ENCODE data around the gene AGMAT. TPM values are rescaled to one million over a fixed set of nuclear protein-coding genes. Genes with fewer than 3 reads are reported as not detected.

AGMAT gene
- total RNA-seq, 1 donor from 2014 or later = 0.31 TPM

GRCh38 chr1:15543589-15544568 lies 41.0 kb downstream of the AGMAT start:
- TF ChIP-seq, protein P1, sequence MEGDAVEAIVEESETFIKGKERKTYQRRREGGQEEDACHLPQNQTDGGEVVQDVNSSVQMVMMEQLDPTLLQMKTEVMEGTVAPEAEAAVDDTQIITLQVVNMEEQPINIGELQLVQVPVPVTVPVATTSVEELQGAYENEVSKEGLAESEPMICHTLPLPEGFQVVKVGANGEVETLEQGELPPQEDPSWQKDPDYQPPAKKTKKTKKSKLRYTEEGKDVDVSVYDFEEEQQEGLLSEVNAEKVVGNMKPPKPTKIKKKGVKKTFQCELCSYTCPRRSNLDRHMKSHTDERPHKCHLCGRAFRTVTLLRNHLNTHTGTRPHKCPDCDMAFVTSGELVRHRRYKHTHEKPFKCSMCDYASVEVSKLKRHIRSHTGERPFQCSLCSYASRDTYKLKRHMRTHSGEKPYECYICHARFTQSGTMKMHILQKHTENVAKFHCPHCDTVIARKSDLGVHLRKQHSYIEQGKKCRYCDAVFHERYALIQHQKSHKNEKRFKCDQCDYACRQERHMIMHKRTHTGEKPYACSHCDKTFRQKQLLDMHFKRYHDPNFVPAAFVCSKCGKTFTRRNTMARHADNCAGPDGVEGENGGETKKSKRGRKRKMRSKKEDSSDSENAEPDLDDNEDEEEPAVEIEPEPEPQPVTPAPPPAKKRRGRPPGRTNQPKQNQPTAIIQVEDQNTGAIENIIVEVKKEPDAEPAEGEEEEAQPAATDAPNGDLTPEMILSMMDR (IDR thresholded peaks at IDR 0.05; ENCODE audit: unreplicated experiment) = no peak
- no peak overlapping the region for H3K27ac Mint-ChIP-seq
- no peaks in the 10 kb centered on the region for H3K27me3 Mint-ChIP-seq (ENCODE audit: low read depth)

GRCh38 chr1:15543251-15543588 lies 41.6 kb downstream of the AGMAT start:
- H3K4me3 Mint-ChIP-seq = no peak overlapping the region
- no peaks in the 10 kb centered on the region for H3K9me3 Mint-ChIP-seq
- H3K4me1 Mint-ChIP-seq = peaks cover 6% of the 10 kb centered on the region
- H3K27me3 Mint-ChIP-seq (ENCODE audit: low read depth) = no peaks in the 10 kb centered on the region
- TF ChIP-seq, protein P1 (IDR thresholded peaks at IDR 0.05; ENCODE audit: unreplicated experiment) = no peak
- no peak overlapping the region for H3K27ac Mint-ChIP-seq
- no peak for DNase-seq (ENCODE audit: low spot score in 2 of 2, unreplicated experiment in 2 of 2)
- H3K36me3 Mint-ChIP-seq = peaks cover 31% of the 10 kb centered on the region

More at GRCh38 chr1:15543589-15544568, 41.0 kb downstream of the AGMAT start:
- no peaks in the 10 kb centered on the region for H3K9me3 Mint-ChIP-seq
- H3K4me1 Mint-ChIP-seq = peaks cover 5% of the 10 kb centered on the region
- DNase-seq (ENCODE audit: low spot score in 2 of 2, unreplicated experiment in 2 of 2) = no peak
- H3K4me3 Mint-ChIP-seq = no peak overlapping the region
- peaks cover 29% of the 10 kb centered on the region for H3K36me3 Mint-ChIP-seq

DNA sequence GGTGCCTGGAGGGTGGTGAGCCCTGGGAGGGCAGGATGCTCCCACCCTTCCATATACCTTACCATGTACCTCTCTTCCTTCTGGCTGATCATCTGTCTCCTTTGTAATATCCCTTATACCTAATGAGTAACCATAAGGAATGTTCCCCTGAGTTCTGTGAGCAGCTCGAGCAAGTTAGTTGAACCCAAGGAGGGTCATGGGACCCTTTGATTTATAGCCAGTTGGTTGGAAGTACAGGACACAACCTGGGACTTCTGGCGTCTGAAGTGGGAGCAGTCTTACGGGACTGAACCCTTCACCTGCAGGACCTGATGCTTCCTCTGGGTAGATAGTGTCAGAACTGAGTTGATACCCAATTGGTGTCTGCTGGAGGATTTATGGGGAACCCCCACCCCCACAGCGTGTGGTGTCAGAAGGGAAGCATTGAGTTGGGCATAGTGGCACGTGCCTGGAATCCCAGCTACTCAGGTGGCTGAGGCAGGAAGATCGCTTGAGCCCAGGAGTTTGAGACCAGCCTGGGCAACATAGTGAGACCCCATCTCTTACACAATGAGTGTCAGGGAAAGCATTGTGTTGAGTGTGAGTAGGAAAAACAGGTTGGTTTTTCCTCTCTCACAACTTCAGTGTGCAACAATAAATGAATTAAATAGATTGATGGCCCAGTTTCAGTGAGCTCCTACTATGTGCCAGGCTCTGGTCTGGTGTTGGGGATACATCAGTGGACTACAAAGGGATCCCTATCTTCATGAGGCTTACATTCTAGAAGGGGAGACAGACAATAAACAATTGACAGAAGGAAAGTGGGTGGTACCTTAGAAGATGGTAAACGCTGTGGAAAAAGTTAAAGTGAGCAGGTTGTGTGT lies 42.2 kb downstream of the AGMAT start:
- Mint-ChIP-seq H3K4me1 (peaks cover 6% of the 10 kb centered on the region), H3K9me3 (no peaks in the 10 kb centered on the region), H3K36me3 (peaks cover 25% of the 10 kb centered on the region), H3K4me3 (no peak overlapping the region), H3K27me3 (ENCODE audit: low read depth) (no peaks in the 10 kb centered on the region), H3K27ac (no peak overlapping the region)
- DNase-seq (ENCODE audit: low spot score in 2 of 2, unreplicated experiment in 2 of 2) = no peak
- TF ChIP-seq, protein P1 (IDR thresholded peaks at IDR 0.05; ENCODE audit: unreplicated experiment) = no peak

DNA sequence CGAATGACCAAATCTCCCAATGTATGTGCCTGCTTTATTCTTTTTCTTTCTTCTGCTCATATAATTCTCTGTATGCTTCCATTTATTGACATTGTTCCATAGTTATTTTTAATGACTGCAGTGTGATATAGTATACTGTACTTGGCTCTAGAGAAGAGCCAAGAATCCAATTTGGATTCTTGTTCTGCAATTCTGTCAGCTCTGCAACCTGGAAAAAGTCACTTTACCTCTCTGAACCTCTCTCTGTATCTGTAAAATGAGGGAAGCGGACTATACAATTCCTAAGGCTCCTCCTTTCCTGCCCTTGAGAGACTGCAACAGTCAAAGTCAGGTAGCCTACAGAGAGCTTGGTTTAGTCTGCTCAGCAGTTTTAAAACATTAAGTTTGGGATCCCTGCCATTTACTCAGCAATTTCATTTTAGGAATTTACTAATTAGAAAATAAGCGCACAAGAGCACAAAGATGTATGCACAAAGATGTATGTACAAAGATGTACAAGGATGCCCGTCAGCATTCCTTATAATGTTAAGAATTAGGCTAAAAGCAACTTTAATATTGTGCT lies 43.5 kb downstream of the AGMAT start:
- no peaks in the 10 kb centered on the region for H3K27me3 Mint-ChIP-seq (ENCODE audit: low read depth)
- TF ChIP-seq, protein P1 (IDR thresholded peaks at IDR 0.05; ENCODE audit: unreplicated experiment) = no peak
- H3K27ac Mint-ChIP-seq = no peak overlapping the region
- no peaks in the 10 kb centered on the region for H3K9me3 Mint-ChIP-seq
- no peak overlapping the region for H3K4me3 Mint-ChIP-seq
- DNase-seq (ENCODE audit: low spot score in 2 of 2, unreplicated experiment in 2 of 2) = no peak
- peaks cover 6% of the 10 kb centered on the region for H3K4me1 Mint-ChIP-seq
- peaks cover 26% of the 10 kb centered on the region for H3K36me3 Mint-ChIP-seq

DNA sequence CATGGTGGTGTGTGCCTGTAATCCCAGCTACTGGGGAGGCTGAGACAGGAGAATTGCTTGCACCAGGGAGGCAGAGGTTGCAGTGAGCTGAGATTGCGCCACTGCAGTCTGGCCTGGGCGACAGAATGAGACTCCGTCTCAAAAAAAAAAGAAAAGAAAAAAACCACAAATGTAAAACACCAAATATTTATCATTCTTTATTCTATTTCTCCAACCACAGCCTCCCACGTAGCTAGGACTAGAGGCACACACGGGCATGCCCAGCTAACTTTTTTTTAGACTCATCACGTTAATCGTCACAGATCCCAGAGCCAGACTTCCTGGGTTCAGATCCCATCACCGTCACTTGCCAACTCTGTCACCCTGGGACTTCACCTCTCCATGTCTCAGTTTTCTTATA lies 44.7 kb downstream of the AGMAT start:
- no peaks in the 10 kb centered on the region for H3K27me3 Mint-ChIP-seq (ENCODE audit: low read depth)
- no peak overlapping the region for H3K27ac Mint-ChIP-seq
- H3K36me3 Mint-ChIP-seq = peaks cover 28% of the 10 kb centered on the region
- H3K9me3 Mint-ChIP-seq = no peaks in the 10 kb centered on the region
- H3K4me3 Mint-ChIP-seq = no peak overlapping the region
- TF ChIP-seq, protein P1 (IDR thresholded peaks at IDR 0.05; ENCODE audit: unreplicated experiment) = no peak
- DNase-seq (ENCODE audit: low spot score in 2 of 2, unreplicated experiment in 2 of 2) = no peak
- peaks cover 6% of the 10 kb centered on the region for H3K4me1 Mint-ChIP-seq

Data from mesothelial cell of epicardium (in vitro differentiated cells).